HepG2 (cell line): ENCODE data around the gene INTS3. TPM values are rescaled to one million over a fixed set of nuclear protein-coding genes. Genes with fewer than 3 reads are reported as not detected.

Experiments
- ATAC-seq: fragments of 200-7000 bp; cut with Tn5 transposase; 3 replicates; pipeline ENCODE4 v1.9.1; 2020; ENCODE audit warnings: mild to moderate bottlenecking, moderate library complexity
- BruUV-seq: library from RNA; stranded (reverse); fragments of 400-500 nt; replicated peaks from 2 replicates; lab custom pipeline; 2021; lab: Mats Ljungman, UMichigan
- CTCF ChIA-PET: fragments of 300-600 bp; formaldehyde crosslinking; extraction: SDS; loops from one replicate; lab custom pipeline; 2021; ENCODE audit warnings: low total read pairs, inconsistent platforms, low intra/inter-chr PET ratio; lab: Yijun Ruan, JAX
- POLR2A ChIA-PET: fragments of 350-600 bp; sonication (Branson Sonifier 250); formaldehyde crosslinking; loops from one replicate; lab custom pipeline; 2020; ENCODE audit warnings: antibody characterized with exemption, inconsistent platforms; lab: Yijun Ruan, JAX
- DNase-seq: peaks from one replicate; pipeline ENCODE4 v3.0.0-alpha.2; 2015; ENCODE audit warnings: low spot score
- FAIRE-seq: peaks from 3 replicates; lab custom pipeline; 2011; peaks lifted over from hg19 to GRCh38; lab: Jason Lieb, UNC
- H2AFZ ChIP-seq: one replicate; pipeline ENCODE4 v1.6.1; 2011; ENCODE audit warnings: low read length, inconsistent platforms
- H3K27ac ChIP-seq: fragments of 300-600 bp; 3 replicates; pipeline ENCODE4 v1.8.0; 2011; ENCODE audit warnings: mixed run types, mild to moderate bottlenecking, mixed read lengths, low read length, inconsistent platforms; ENCODE audit not compliant: insufficient read depth; ENCODE audit errors: extremely low read length
- H3K27me3 ChIP-seq, 2 experiments: fragments of 200-600 bp in 1 of 2; 2 replicates in 1 of 2; 3 replicates in 1 of 2; pipeline versions ENCODE4 v1.6.0 to v1.8.0; 2011; ENCODE audit warnings: low read length in 2 of 2, mild to moderate bottlenecking in 2 of 2, moderate library complexity in 2 of 2, inconsistent platforms in 1 of 2; ENCODE audit not compliant: insufficient read depth in 2 of 2, control insufficient read depth in 1 of 2
- H3K36me3 ChIP-seq, 2 experiments: fragments of 200-600 bp in 1 of 2; replicated peaks in 1 of 2; 2 replicates in 1 of 2; 3 replicates in 1 of 2; pipeline versions ENCODE4 v1.5.1 to v1.8.0; 2011; ENCODE audit warnings: low read length in 2 of 2, inconsistent platforms in 1 of 2; ENCODE audit not compliant: insufficient read depth in 2 of 2, control insufficient read depth in 1 of 2
- H3K4me1 ChIP-seq: 2 replicates; pipeline ENCODE4 v1.5.1; 2012; ENCODE audit warnings: low read length, inconsistent platforms; ENCODE audit not compliant: insufficient read depth
- H3K4me2 ChIP-seq: 2 replicates; pipeline ENCODE4 v1.6.0; 2011; ENCODE audit warnings: low read depth, low read length, inconsistent platforms
- H3K4me3 ChIP-seq, 3 experiments: fragments of 200-600 bp in 1 of 3; sonication (generic), shearing (Covaris generic) in 1 of 3; replicated peaks in 1 of 3; 2 replicates each; pipeline ENCODE4 v1.5.1; 2011 to 2016; ENCODE audit warnings: low read length in 3 of 3, inconsistent platforms in 2 of 3, low read depth in 2 of 3, mild to moderate bottlenecking in 2 of 3, control low read depth in 1 of 3, mixed read lengths in 1 of 3; ENCODE audit not compliant: insufficient read depth in 1 of 3
- H3K79me2 ChIP-seq: one replicate; pipeline ENCODE4 v1.6.1; 2011; ENCODE audit warnings: low read length, inconsistent platforms; ENCODE audit not compliant: insufficient read depth
- H3K9ac ChIP-seq: 2 replicates; pipeline ENCODE4 v1.6.0; 2011; ENCODE audit warnings: mild to moderate bottlenecking, low read depth, low read length, inconsistent platforms; ENCODE audit not compliant: insufficient read depth
- H3K9me3 ChIP-seq: 2 replicates; pipeline ENCODE4 v1.5.1; 2012; ENCODE audit warnings: mild to moderate bottlenecking, low read length
- H4K20me1 ChIP-seq: 2 replicates; pipeline ENCODE4 v1.6.0; 2011; ENCODE audit warnings: inconsistent platforms, mild to moderate bottlenecking, low read length, moderate library complexity; ENCODE audit not compliant: insufficient read depth
- DMAP1 ChIP-seq: IDR thresholded peaks from 2 replicates; pipeline ENCODE4 v1.6.1; 2016
- FLYWCH1 ChIP-seq: sonication (generic); formaldehyde crosslinking; IDR thresholded peaks from 2 replicates; pipeline ENCODE4 v1.8.1; 2023; ENCODE audit warnings: mild to moderate bottlenecking, missing genetic modification reagents
- FOXK1 ChIP-seq: sonication (generic); formaldehyde crosslinking; IDR thresholded peaks from 2 replicates; pipeline ENCODE4 v1.4.0; 2020; ENCODE audit warnings: low read depth, missing genetic modification reagents, borderline replicate concordance
- HOXA5 ChIP-seq: sonication (generic); formaldehyde crosslinking; IDR thresholded peaks from 2 replicates; pipeline ENCODE4 v1.4.0; 2020; ENCODE audit warnings: missing genetic modification reagents
- MNT ChIP-seq: fragments of 450-650 bp; IDR thresholded peaks from 2 replicates; pipeline ENCODE4 v1.6.1; 2016
- NFATC3 ChIP-seq: sonication (generic); formaldehyde crosslinking; IDR thresholded peaks from 2 replicates; pipeline ENCODE4 v1.5.1; 2020; ENCODE audit warnings: mild to moderate bottlenecking, missing genetic modification reagents
- NONO ChIP-seq, 2 experiments: fragments of 450-650 bp in 1 of 2; sonication (generic) in 1 of 2; formaldehyde crosslinking in 1 of 2; IDR thresholded peaks in 1 of 2; conservative IDR thresholded peaks in 1 of 2; 2 replicates each; pipeline versions ENCODE4 v1.6.1 to v1.8.0; 2017 to 2022; ENCODE audit warnings: mild to moderate bottlenecking in 1 of 2, missing genetic modification reagents in 1 of 2, moderate library complexity in 1 of 2
- RORA ChIP-seq: sonication (generic); formaldehyde crosslinking; IDR thresholded peaks from 2 replicates; pipeline ENCODE4 v1.5.0; 2020; ENCODE audit warnings: mild to moderate bottlenecking, missing genetic modification reagents, moderate library complexity
- STAG1 ChIP-seq: sonication (generic); formaldehyde crosslinking; IDR thresholded peaks from 2 replicates; pipeline ENCODE4 v1.4.0; 2020; ENCODE audit warnings: missing genetic modification reagents
- ZBTB33 ChIP-seq: sonication (generic); formaldehyde crosslinking; IDR thresholded peaks from 2 replicates; pipeline ENCODE4 v1.4.0; 2020; ENCODE audit warnings: missing genetic modification reagents
- ZBTB38 ChIP-seq: sonication (generic); formaldehyde crosslinking; IDR thresholded peaks from 2 replicates; pipeline ENCODE4 v1.5.1; 2020; ENCODE audit warnings: mild to moderate bottlenecking, missing genetic modification reagents
- ZNF121 ChIP-seq: sonication (generic); formaldehyde crosslinking; IDR thresholded peaks from 2 replicates; pipeline ENCODE4 v1.5.0; 2020; ENCODE audit warnings: mild to moderate bottlenecking, missing genetic modification reagents
- ZNF138 ChIP-seq: sonication (generic); formaldehyde crosslinking; IDR thresholded peaks from 2 replicates; pipeline ENCODE4 v1.5.0; 2020; ENCODE audit warnings: mild to moderate bottlenecking, low read depth, missing genetic modification reagents
- ZNF557 ChIP-seq: sonication (generic); formaldehyde crosslinking; IDR thresholded peaks from 2 replicates; pipeline ENCODE4 v1.4.0; 2020; ENCODE audit warnings: missing genetic modification reagents
- ZNF574 ChIP-seq: sonication (generic); formaldehyde crosslinking; IDR thresholded peaks from 2 replicates; pipeline ENCODE4 v1.4.0; 2020; ENCODE audit warnings: missing genetic modification reagents
- ZNF614 ChIP-seq: IDR thresholded peaks from 2 replicates; pipeline ENCODE4 v1.6.1; 2018; ENCODE audit warnings: missing biosample characterization, missing genetic modification reagents, inconsistent platforms, borderline replicate concordance
- ZNF709 ChIP-seq: sonication (generic); formaldehyde crosslinking; IDR thresholded peaks from 2 replicates; pipeline ENCODE4 v1.5.0; 2020; ENCODE audit warnings: mild to moderate bottlenecking, missing genetic modification reagents
- WGBS: methylation state at CpG from one replicate; pipeline ENCODE4 v1.1.6; 2017; ENCODE audit warnings: low lambda C conversion rate; 5-methylcytosine and 5-hydroxymethylcytosine counted together
- in situ Hi-C: cut with HindIII; loops from 2 replicates; pipeline ENCODE4 v1.10.0; 2017; ENCODE audit warnings: low pct_unique_long_range_greater_than_20kb; ENCODE audit not compliant: extremely low pct_ligation_motif_present
- intact Hi-C: fragments of 100-400 bp; cut with micrococcal nuclease; formaldehyde crosslinking; loops from one replicate; pipeline ENCODE4 v1.10.0; 2022; ENCODE audit not compliant: unreplicated experiment
- polyA plus RNA-seq, 8 experiments: library from polyadenylated mRNA; depleted of rRNA in 3 of 8; stranded (reverse) in 7 of 8; unstranded in 1 of 8; fragments of >200 nt; fragmentation: Illumina TruSeq in 4 of 8; extraction: Trizol in 4 of 8; gene quantifications; 2 replicates each; pipeline versions ENCODE4 v1.2.1 to v1.2.3, GENCODE V29; 2011 to 2016; ENCODE audit warnings: low read depth in 4 of 8, missing spikeins in 1 of 8, mixed read lengths in 1 of 8; ENCODE audit not compliant: insufficient read depth in 1 of 8
- total RNA-seq, 5 experiments: library from RNA; depleted of rRNA; stranded (reverse); fragments of >200 nt; fragmentation: Illumina TruSeq; extraction: Trizol; gene quantifications; 2 replicates each; pipeline ENCODE4 v1.2.3, GENCODE V29; 2016; ENCODE audit warnings: low read depth in 1 of 5

Gene INTS3
- total and polyA plus RNA-seq, 2 of the 13 experiments (the other 11 are each of a cell fraction or from before 2014, with no cell fraction given) = 17.2 to 27.2 TPM

DNA sequence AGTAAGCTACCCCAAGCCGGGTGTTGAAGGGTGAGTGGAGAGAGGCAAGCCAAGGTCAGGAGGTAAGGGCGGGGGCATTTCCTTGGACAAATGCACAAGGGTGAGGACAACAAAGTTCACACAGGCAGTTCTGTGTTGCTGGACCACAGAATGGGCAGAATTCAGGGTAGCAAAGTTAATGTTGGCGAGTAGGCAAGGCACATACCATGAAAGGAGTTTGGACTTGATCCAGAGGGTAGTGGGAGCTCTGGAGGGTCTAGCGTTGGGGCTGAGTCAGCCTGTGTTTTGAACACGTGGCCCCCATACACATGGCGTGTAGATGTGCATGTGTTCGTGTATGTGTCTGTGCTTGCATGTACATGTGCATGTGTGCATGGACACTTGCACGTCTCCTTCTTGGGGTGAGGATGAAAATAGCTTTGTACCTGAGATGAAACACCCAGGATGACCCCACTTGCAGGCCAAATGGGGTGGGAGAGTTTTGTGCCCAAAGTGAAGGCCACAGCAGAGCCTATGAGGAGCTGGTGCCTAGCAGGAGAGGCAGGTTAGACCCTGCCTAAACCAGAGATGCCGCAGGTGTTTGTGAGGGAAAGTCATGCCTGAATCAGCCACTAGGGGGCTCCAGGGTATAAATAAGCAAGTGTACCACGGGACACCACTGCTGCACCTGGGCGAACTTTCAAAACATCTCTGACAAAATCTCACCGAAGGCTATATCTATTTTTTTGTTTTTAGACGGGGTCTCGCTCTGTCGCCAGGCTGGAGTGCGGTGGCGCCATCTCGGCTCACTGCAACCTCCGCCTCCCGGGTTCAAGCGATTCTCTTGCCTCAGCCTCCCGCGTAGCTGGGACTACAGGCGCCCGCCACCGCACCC lies 69.2 kb downstream of the INTS3 start:
- Histone ChIP-seq H3K4me1 (peaks cover 39% of the 10 kb centered on the region), H3K4me3 (no peak overlapping the region), H4K20me1 (no peaks in the 10 kb centered on the region), H3K79me2 (no peaks in the 10 kb centered on the region), H3K9me3 (no peaks in the 10 kb centered on the region), H2AFZ (no peak overlapping the region), H3K4me2 (peak overlapping the region; percentile 33; the same call in 1 of the 2 replicates), H3K36me3 (no peaks in the 10 kb centered on the region), H3K27me3 (peaks cover 7 to 45% of the 10 kb centered on the region in 2 experiments; a peak in 4 of 5 replicates), H3K9ac (no peak overlapping the region), H3K27ac (no peak overlapping the region)
- FAIRE-seq = peak; percentile 89
- peak; percentile 66 for ATAC-seq
- in situ Hi-C loops (loop anchor here (5.0 kb wide), 1 partner anchor 190 kb away; the partner anchor contains the start of gene RAB13), intact Hi-C loops (loop anchor here (1.0 to 5.0 kb wide), 2 partner anchors 170 to 189 kb away; partner anchors contain the start of genes CREB3L4 and RAB13)
- ChIA-PET CTCF (interaction anchor here (1.2 to 3.6 kb wide), 2 partner anchors 149 to 189 kb away, joined by 3 to 35 read pairs; partner anchors contain the start of genes DENND4B and RAB13), POLR2A (interaction anchor here (1.9 to 2.6 kb wide), 2 partner anchors 189 to 193 kb away, joined by 9 to 10 read pairs; partner anchors contain the start of genes RAB13 and RPS27)
- 33% methylated on average over 25 of the region's 26 CpGs for WGBS
- no TSS peak for BruUV-seq
- peak; percentile 65 for DNase-seq
- no peak for TF ChIP-seq NFATC3 (CRISPR knock-in tag)
- TF ChIP-seq ZNF557 (CRISPR knock-in tag) = no peak
- TF ChIP-seq RORA (CRISPR knock-in tag) = no peak
- peak; percentile 80 for TF ChIP-seq ZNF121
- TF ChIP-seq ZNF709 (CRISPR knock-in tag) = no peak
- no peak for TF ChIP-seq ZBTB38 (CRISPR knock-in tag)
- TF ChIP-seq STAG1 = peak; percentile 82
- TF ChIP-seq ZNF574 (CRISPR knock-in tag) = peak; percentile 39; the same call in 1 of the 2 replicates
- TF ChIP-seq ZBTB33 (CRISPR knock-in tag) = peak; percentile 50; the same call in 1 of the 2 replicates
- no peak for TF ChIP-seq FOXK1 (CRISPR knock-in tag)
- TF ChIP-seq HOXA5 (CRISPR knock-in tag) = 0 out of 2 replicates have a peak, but pooled peaks have one; percentile 31
- TF ChIP-seq ZNF614 (CRISPR knock-in tag) = no peak
- no peak for TF ChIP-seq NONO (IDR thresholded peaks at IDR 0.05)
- TF ChIP-seq NONO (CRISPR knock-in tag; conservative IDR thresholded peaks at IDR 0.05) = no peak
- TF ChIP-seq ZNF138 = no peak
- no peak for TF ChIP-seq DMAP1
- peak; percentile 91 for TF ChIP-seq MNT
- TF ChIP-seq FLYWCH1 = no peak
